Measurements from ENCODE around the gene SNX33.
A peak's percentile ranks its signal among the peaks of the same experiment; 100 is the strongest.
"Not testable (repeated sequence)": the region's sequence is repeated elsewhere in the genome, so short reads cannot be mapped to it uniquely, and the experiment has no call there.

SNX33 gene

DNA sequence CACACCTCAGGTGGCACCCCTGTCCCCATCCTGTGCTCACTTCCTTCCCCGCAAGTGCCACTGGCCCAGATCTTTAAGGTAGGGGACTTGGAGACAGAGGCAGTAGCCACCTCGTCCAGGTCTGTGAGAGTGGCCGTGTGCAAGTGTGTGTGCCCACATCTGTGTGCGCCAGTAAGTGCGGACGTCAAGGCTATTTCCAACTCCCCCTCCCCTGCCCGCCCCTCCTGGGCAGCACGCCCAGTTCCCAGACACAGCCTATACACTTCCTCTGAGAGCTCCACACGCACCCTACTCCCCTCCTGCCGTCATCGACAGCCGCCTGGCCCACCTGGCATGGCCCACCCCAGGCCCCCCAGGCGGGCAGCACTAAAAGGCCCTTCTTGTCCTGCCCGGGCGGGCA, 61.7 kb downstream of the SNX33 start:
- H3K9ac ChIP-seq (ENCODE audit: low read length) = peak overlapping the region; percentile 95
- not testable (repeated sequence) for H3K27me3 ChIP-seq (ENCODE audit: control insufficient read depth in 1 of 2, insufficient read depth in 2 of 2, low read length in 2 of 2); H3K9me3 ChIP-seq (ENCODE audit: low read length); H3K36me3 ChIP-seq (ENCODE audit: insufficient read depth, low read length)
- peak overlapping the region; percentile 88 for H3K27ac ChIP-seq (ENCODE audit: low read depth, low read length)
- peak overlapping the region; percentile 49 to 71 for H3K4me3 ChIP-seq (ENCODE audit: low read depth in 1 of 2, low read length in 2 of 2)
- peaks cover 49% of the 10 kb centered on the region for H3K4me1 ChIP-seq (ENCODE audit: insufficient read depth, low read length)

DNA sequence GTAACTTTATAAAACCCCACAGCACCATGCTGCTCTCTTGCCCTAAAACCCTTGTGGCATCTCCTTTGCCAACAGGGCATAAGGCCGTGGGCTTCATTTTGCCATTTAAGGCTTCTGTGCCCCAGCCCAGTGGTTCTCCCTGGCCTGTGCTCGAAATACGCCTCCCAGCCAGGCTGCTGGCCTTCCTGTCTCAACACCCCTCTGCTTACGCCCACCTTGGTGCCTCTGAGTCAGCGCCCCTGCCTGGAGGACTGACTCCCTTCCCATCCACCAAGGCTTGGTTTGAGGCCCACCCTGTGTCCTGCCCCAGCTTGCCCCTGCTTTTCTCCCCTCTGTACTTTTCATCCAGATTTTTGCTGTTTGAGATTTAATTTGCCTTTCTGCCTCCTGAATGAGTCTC, 63.2 kb downstream of the SNX33 start:
- H3K4me3 ChIP-seq (ENCODE audit: low read depth in 1 of 2, low read length in 2 of 2); H3K36me3 ChIP-seq (ENCODE audit: insufficient read depth, low read length); H3K27me3 ChIP-seq (ENCODE audit: control insufficient read depth in 1 of 2, insufficient read depth in 2 of 2, low read length in 2 of 2); H3K27ac ChIP-seq (ENCODE audit: low read depth, low read length); H3K9me3 ChIP-seq (ENCODE audit: low read length); H3K9ac ChIP-seq (ENCODE audit: low read length): not testable (repeated sequence)
- peaks cover 34% of the 10 kb centered on the region for H3K4me1 ChIP-seq (ENCODE audit: insufficient read depth, low read length)

DNA sequence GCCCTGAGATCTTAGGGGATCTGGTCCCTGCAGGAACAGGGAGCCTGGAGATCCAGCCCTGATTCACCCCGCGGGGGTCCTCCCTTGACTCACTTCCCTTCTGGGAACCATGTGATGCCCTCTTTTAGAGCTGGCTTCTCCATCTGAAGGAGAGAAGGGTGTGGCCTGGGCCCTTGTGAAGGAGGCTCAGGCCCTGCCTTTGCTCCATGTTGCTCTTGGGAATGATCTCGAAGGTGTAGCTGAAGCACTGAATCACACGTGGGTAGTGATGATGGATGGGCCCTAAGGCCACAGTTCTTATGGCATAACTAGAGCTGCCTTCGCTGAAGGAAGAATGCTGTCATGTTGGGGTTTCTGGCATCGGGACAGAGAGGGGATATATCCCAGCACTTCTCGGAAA, 63.8 kb downstream of the SNX33 start:
- Histone ChIP-seq H3K27ac (ENCODE audit: low read depth, low read length) (peak overlapping the region; percentile 53), H3K4me1 (ENCODE audit: insufficient read depth, low read length) (peaks cover 28% of the 10 kb centered on the region), H3K9ac (ENCODE audit: low read length) (peak overlapping the region; percentile 97), H3K4me3 (ENCODE audit: low read depth in 1 of 2, low read length in 2 of 2) (peak overlapping the region in 1 of 2 donors; percentile 78)
- not testable (repeated sequence) for H3K36me3 ChIP-seq (ENCODE audit: insufficient read depth, low read length); H3K27me3 ChIP-seq (ENCODE audit: control insufficient read depth in 1 of 2, insufficient read depth in 2 of 2, low read length in 2 of 2); H3K9me3 ChIP-seq (ENCODE audit: low read length)

Measured in muscle layer of colon (tissue), 2 donors.